Neural progenitor cell (in vitro differentiated cells): Measurements from ENCODE around the gene SSUH2.
"Not testable (repeated sequence)": the region's sequence is repeated elsewhere in the genome, so short reads cannot be mapped to it uniquely, and the experiment has no call there.

Experiments
- EZH2 ChIP-seq: fragments of 200-600 bp; sonication (generic); IDR thresholded peaks from 2 replicates; pipeline ENCODE4 v1.6.1; 2017; ENCODE audit warnings: antibody characterized with exemption, mild to moderate bottlenecking, moderate library complexity
- EZH2phosphoT487 ChIP-seq: fragments of 200-600 bp; sonication (generic); IDR thresholded peaks from 2 replicates; pipeline ENCODE4 v1.6.1; 2017; ENCODE audit warnings: antibody characterized with exemption
- TF ChIP-seq, protein P1 (sequence below): fragments of 200-600 bp; sonication (generic); IDR thresholded peaks from 2 replicates; pipeline ENCODE4 v1.5.1; 2017; ENCODE audit warnings: antibody characterized with exemption, mild to moderate bottlenecking

GRCh38 chr3:8580434-8580833, 64.2 kb downstream of the SSUH2 start:
- TF ChIP-seq, protein P1, sequence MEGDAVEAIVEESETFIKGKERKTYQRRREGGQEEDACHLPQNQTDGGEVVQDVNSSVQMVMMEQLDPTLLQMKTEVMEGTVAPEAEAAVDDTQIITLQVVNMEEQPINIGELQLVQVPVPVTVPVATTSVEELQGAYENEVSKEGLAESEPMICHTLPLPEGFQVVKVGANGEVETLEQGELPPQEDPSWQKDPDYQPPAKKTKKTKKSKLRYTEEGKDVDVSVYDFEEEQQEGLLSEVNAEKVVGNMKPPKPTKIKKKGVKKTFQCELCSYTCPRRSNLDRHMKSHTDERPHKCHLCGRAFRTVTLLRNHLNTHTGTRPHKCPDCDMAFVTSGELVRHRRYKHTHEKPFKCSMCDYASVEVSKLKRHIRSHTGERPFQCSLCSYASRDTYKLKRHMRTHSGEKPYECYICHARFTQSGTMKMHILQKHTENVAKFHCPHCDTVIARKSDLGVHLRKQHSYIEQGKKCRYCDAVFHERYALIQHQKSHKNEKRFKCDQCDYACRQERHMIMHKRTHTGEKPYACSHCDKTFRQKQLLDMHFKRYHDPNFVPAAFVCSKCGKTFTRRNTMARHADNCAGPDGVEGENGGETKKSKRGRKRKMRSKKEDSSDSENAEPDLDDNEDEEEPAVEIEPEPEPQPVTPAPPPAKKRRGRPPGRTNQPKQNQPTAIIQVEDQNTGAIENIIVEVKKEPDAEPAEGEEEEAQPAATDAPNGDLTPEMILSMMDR: not testable (repeated sequence)
- not testable (repeated sequence) for TF ChIP-seq EZH2phosphoT487, EZH2
